Left ventricle myocardium superior (tissue), 1 donor: ENCODE results near the gene TMEM255B. TPM values are rescaled to one million over a fixed set of nuclear protein-coding genes. Genes with fewer than 3 reads are reported as not detected.
"Not testable (repeated sequence)": the region's sequence is repeated elsewhere in the genome, so short reads cannot be mapped to it uniquely, and the experiment has no call there.

Experiments used
- ATAC-seq: fragments of 200-7000 bp; cut with Tn5 transposase; one replicate; pipeline ENCODE4 v1.9.1; 2020; ENCODE audit warnings: mild to moderate bottlenecking, moderate library complexity
- DNase-seq: peaks from one replicate; pipeline ENCODE4 v3.0.0-alpha.2; 2020
- intact Hi-C: fragments of 100-400 bp; cut with micrococcal nuclease; formaldehyde crosslinking; loops from one replicate; pipeline ENCODE4 v1.11.0; 2022
- long read RNA-seq: library from polyadenylated mRNA; unstranded; transcript quantifications from one replicate; pipeline ENCODE4 v2.0.0, GENCODE V29; 2021
- total RNA-seq: library from RNA; stranded (reverse); fragmentation: NEBNext Ultra II Directional; extraction: Animal tissue kit (Norgen Biotek cat#: 25700); gene quantifications from one replicate; pipeline ENCODE4 v1.2.1, GENCODE V29; 2021
- donor health status: DM: no; HTN: yes; CAD: no; lungs with severe emphysema.

Gene TMEM255B
- total RNA-seq = 12.1 TPM
- long read RNA-seq, full-length matches to known transcripts = 7 of 11 reads
- long read RNA-seq, partial matches to known transcripts = 0 of 11 reads
- long read RNA-seq, other reads (novel, unspliced or antisense) = 4 of 11 reads

GRCh38 chr13:113758651-113759524 lies at the start of gene TMEM255B:
TMEM255B (plus strand) TSS chr13:113759226; CDS start chr13:113759270, 44 bp downstream.
- peak; percentile 99 for ATAC-seq
- DNase-seq = peak; percentile 92
- intact Hi-C loops = no loop called here

- intact Hi-C loops = no loop called here
- peak; percentile 37 for DNase-seq
Observed at GRCh38 chr13:113722921-113723320, 36.1 kb upstream of the TMEM255B start.

GRCh38 chr13:113723410-113724015 lies 35.5 kb upstream of the TMEM255B start:
- intact Hi-C loops = no loop called here
- ATAC-seq (no peak), DNase-seq (peak; percentile 19)

More at GRCh38 chr13:113722921-113723320, 36.1 kb upstream of the TMEM255B start:
- peak; percentile 11 for ATAC-seq

GRCh38 chr13:113724016-113724758 lies 34.8 kb upstream of the TMEM255B start:
- ATAC-seq (peak; percentile 5), DNase-seq (peak; percentile 36)
- intact Hi-C loops = no loop called here

- ATAC-seq (peak; percentile 93), DNase-seq (peak; percentile 86)
- intact Hi-C loops = no loop called here
Observed at GRCh38 chr13:113724780-113725315, 34.2 kb upstream of the TMEM255B start.

GRCh38 chr13:113725329-113726105 lies 33.5 kb upstream of the TMEM255B start:
- peak; percentile 74 for DNase-seq
- ATAC-seq, intact Hi-C loops: not testable (repeated sequence)

GRCh38 chr13:113726106-113726821 lies 32.8 kb upstream of the TMEM255B start:
- intact Hi-C loops = not testable (repeated sequence)
- DNase-seq = peak; percentile 35

GRCh38 chr13:113726961-113727411 lies 32.0 kb upstream of the TMEM255B start:
- intact Hi-C loops = no loop called here
- ATAC-seq (no peak), DNase-seq (peak; percentile 30)

More at GRCh38 chr13:113726106-113726821, 32.8 kb upstream of the TMEM255B start:
- peak; percentile 20 for ATAC-seq

- DNase-seq (peak; percentile 38), ATAC-seq (no peak)
- intact Hi-C loops = no loop called here
Observed at GRCh38 chr13:113728571-113729054, 30.4 kb upstream of the TMEM255B start.

- peak; percentile 44 for ATAC-seq
- DNase-seq = peak; percentile 59
- intact Hi-C loops = no loop called here
Observed at GRCh38 chr13:113729187-113730019, 29.6 kb upstream of the TMEM255B start.

GRCh38 chr13:113730258-113730691 lies 28.8 kb upstream of the TMEM255B start:
- ATAC-seq (no peak), DNase-seq (no peak)

GRCh38 chr13:113730831-113731191 lies 28.2 kb upstream of the TMEM255B start:
- intact Hi-C loops = no loop called here
- no peak for DNase-seq
- ATAC-seq = no peak

More at GRCh38 chr13:113730258-113730691, 28.8 kb upstream of the TMEM255B start:
- intact Hi-C loops = no loop called here

- DNase-seq (peak; percentile 28), ATAC-seq (no peak)
- intact Hi-C loops = no loop called here
Observed at GRCh38 chr13:113731192-113732175, 27.5 kb upstream of the TMEM255B start.

- ATAC-seq (no peak), DNase-seq (no peak)
- intact Hi-C loops = no loop called here
Observed at GRCh38 chr13:113732176-113732960, 26.7 kb upstream of the TMEM255B start.
